ENCODE results near the gene NMRAL1.

- no peak for TF ChIP-seq NRF1 (IDR thresholded peaks at IDR 0.05; ENCODE audit: low read depth, low read length)
- TF ChIP-seq JUND (IDR thresholded peaks at IDR 0.05) = no peak
- TF ChIP-seq CTCF (IDR thresholded peaks at IDR 0.05) = no peak
- TF ChIP-seq TAF1 (IDR thresholded peaks at IDR 0.05; ENCODE audit: borderline replicate concordance, low read depth, low read length) = no peak
- TF ChIP-seq YY1 (IDR thresholded peaks at IDR 0.05; ENCODE audit: low read depth) = no peak
- no peak for TF ChIP-seq NFIC (IDR thresholded peaks at IDR 0.05; ENCODE audit: borderline replicate concordance)
- TF ChIP-seq CHD2 (IDR thresholded peaks at IDR 0.05; ENCODE audit: low read length, partially characterized antibody) = no peak
- no peak for TF ChIP-seq EP300 (IDR thresholded peaks at IDR 0.05; ENCODE audit: borderline replicate concordance in 1 of 2, low read depth in 1 of 2, low read length in 1 of 2)
- no peak for TF ChIP-seq REST (IDR thresholded peaks at IDR 0.05; ENCODE audit: low read depth, low read length)
- no peak for TF ChIP-seq SMC3 (IDR thresholded peaks at IDR 0.05; ENCODE audit: low read depth, low read length)
- TF ChIP-seq RFX5 (IDR thresholded peaks at IDR 0.05; ENCODE audit: low read length) = no peak
- no peak for TF ChIP-seq RAD21 (IDR thresholded peaks at IDR 0.05; ENCODE audit: low read length)
Measured at GRCh38 chr16:4428500-4428899, 45.9 kb downstream of the NMRAL1 start.
